ENCODE results near the gene SLC38A8.

The SLC38A8 gene

GRCh38 chr16:84034516-84034915 lies 8.1 kb downstream of the SLC38A8 start:
- no peak for TF ChIP-seq CTCF (IDR thresholded peaks at IDR 0.05; ENCODE audit: low read length, missing control alignments)
- no peak for DNase-seq (ENCODE audit: low read depth)
- no peak overlapping the region for H3K4me3 ChIP-seq (replicated peaks; ENCODE audit: low read depth, low read length)

GRCh38 chr16:84033251-84034195 lies 9.1 kb downstream of the SLC38A8 start:
- no peak overlapping the region for H3K4me3 ChIP-seq (replicated peaks; ENCODE audit: low read depth, low read length)
- no peak for DNase-seq (ENCODE audit: low read depth)
- TF ChIP-seq CTCF (IDR thresholded peaks at IDR 0.05; ENCODE audit: low read length, missing control alignments), result no peak

- no peak for TF ChIP-seq CTCF (IDR thresholded peaks at IDR 0.05; ENCODE audit: low read length, missing control alignments)
- H3K4me3 ChIP-seq (replicated peaks; ENCODE audit: low read depth, low read length), result no peak overlapping the region
- no peak for DNase-seq (ENCODE audit: low read depth)
Observed at GRCh38 chr16:84032458-84033178, 10.0 kb downstream of the SLC38A8 start.

DNA sequence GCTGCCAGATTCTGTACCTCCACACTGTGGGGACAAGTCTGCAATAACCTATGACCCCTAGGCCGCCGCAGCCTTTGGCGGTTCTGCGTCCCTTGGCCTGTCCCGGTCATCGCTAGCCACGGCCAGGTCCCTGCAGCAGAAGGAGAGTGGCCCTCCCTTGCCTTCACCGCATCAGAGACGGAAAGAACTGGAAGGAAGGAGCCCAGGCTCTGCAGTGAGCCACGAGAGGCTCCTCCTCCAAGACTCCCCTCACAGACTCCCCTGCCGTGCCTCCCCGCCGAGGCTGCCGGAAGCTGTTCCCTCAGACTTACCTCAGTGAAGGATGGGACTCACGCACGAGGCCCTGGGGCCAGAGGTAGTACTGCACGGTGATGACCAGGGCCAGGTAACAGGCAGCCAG lies 11.0 kb downstream of the SLC38A8 start:
- DNase-seq (ENCODE audit: low read depth), result no peak
- TF ChIP-seq CTCF (IDR thresholded peaks at IDR 0.05; ENCODE audit: low read length, missing control alignments), result no peak
- no peak overlapping the region for H3K4me3 ChIP-seq (replicated peaks; ENCODE audit: low read depth, low read length)

- TF ChIP-seq CTCF (IDR thresholded peaks at IDR 0.05; ENCODE audit: low read length, missing control alignments), result no peak
- no peak overlapping the region for H3K4me3 ChIP-seq (replicated peaks; ENCODE audit: low read depth, low read length)
- DNase-seq (ENCODE audit: low read depth), result no peak
Observed at GRCh38 chr16:84029297-84030047, 13.1 kb downstream of the SLC38A8 start.

DNA sequence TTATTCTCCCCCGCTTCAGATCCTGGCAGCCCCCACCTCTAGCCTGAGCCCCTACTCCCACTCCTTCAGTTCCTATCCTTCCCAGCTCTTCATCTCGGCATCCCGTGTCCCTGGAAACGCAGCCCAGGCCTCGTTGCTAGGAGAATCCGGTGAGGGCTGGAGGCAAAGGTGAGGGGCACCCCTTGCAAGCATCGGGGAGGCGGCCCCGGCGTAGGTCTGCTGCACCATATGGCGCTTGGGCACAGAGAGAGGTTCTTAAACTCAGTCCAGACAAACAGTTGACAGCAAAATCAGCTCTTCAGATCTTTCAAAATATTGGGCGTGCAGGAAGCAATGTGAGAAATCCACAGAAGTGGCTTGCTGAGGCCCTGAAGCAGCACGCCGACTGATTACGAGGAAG lies 15.0 kb downstream of the SLC38A8 start:
- TF ChIP-seq CTCF (IDR thresholded peaks at IDR 0.05; ENCODE audit: low read length, missing control alignments), result no peak
- no peak overlapping the region for H3K4me3 ChIP-seq (replicated peaks; ENCODE audit: low read depth, low read length)
- no peak for DNase-seq (ENCODE audit: low read depth)
